Measurements from ENCODE around the gene SLC30A3. TPM values are rescaled to one million over a fixed set of nuclear protein-coding genes. Genes with fewer than 3 reads are reported as not detected.

SLC30A3 gene, protein sequence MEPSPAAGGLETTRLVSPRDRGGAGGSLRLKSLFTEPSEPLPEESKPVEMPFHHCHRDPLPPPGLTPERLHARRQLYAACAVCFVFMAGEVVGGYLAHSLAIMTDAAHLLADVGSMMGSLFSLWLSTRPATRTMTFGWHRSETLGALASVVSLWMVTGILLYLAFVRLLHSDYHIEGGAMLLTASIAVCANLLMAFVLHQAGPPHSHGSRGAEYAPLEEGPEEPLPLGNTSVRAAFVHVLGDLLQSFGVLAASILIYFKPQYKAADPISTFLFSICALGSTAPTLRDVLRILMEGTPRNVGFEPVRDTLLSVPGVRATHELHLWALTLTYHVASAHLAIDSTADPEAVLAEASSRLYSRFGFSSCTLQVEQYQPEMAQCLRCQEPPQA
- total RNA-seq (0.18 TPM), polyA plus RNA-seq (ENCODE audit: insufficient read depth in 1 of 8, insufficient read length in 8 of 8, low replicate concordance in 1 of 8) (under 1 TPM; 0.22 to 0.99 (median 0.69) TPM)
- long read RNA-seq, donor 1, partial matches to known transcripts: 7 of 7 reads
- long read RNA-seq, donor 1, other reads (novel, unspliced or antisense): 0 of 7 reads
- long read RNA-seq, donor 2: 0 reads
- long read RNA-seq, donor 3, partial matches to known transcripts: 78 of 107 reads
- long read RNA-seq, donor 3, other reads (novel, unspliced or antisense): 29 of 107 reads
- long read RNA-seq, donor 4, partial matches to known transcripts: 0 of 1 reads
- long read RNA-seq, donor 4, other reads (novel, unspliced or antisense): 0 of 1 reads
- long read RNA-seq, donor 5, partial matches to known transcripts: 0 of 2 reads
- long read RNA-seq, donor 5, other reads (novel, unspliced or antisense): 0 of 2 reads
- long read RNA-seq, donor 6, partial matches to known transcripts: 72 of 107 reads
- long read RNA-seq, donor 6, other reads (novel, unspliced or antisense): 34 of 107 reads
- long read RNA-seq, donor 7: 0 reads
- long read RNA-seq, donor 8: 0 reads
- long read RNA-seq, donor 9: 0 reads
- long read RNA-seq, donor 10, partial matches to known transcripts: 255 of 363 reads
- long read RNA-seq, donor 10, other reads (novel, unspliced or antisense): 108 of 363 reads
- long read RNA-seq, donor 11, partial matches to known transcripts: 15 of 23 reads
- long read RNA-seq, donor 11, other reads (novel, unspliced or antisense): 8 of 23 reads

DNA sequence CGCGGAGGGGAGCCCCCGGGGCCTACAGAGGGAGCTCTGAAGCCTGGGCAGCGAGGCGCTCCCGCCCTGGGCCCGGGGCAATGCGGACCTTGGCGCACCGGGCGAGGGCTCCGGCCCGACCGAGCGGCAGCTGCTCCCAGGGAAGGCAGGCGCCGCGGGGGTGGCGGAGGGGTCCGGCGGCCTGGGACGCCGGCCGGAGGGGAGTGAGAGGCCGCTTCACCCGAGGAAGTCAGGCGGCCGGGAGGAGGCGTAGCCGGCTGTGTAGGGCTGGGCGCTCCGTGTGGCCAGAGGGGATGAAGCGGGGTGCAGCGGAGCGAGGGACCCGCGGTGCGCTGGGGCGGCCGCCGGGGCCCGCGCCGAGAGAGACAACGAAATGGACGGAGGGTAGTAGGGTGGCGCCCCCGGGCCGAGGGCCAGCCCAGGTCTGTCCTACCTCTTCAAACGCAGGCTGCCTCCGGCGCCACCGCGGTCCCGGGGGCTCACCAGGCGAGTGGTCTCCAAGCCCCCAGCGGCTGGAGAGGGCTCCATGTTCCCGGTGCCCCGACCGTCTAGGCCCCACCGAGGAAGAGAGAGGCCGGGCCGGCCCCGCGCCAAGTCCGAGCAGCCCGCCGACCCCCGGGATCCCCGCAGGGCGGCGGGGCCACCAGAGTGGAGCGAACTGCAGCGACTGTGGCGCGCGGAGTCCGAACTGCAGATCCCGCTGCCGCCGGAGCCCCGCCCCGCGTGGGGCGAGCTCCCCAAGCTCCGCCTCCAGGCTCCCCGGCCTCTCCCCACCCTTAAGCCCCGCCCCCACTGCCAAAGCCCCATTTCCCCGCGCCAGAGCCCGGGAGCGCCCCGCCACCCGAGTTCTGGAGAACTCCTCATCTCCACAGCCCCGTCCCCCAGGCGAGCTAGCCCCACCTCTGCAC, at the start of gene SLC30A3:
Gene SLC30A3, minus strand, starts transcription at position 669 of the 908 bp plus-strand sequence. Its CDS starts 141 bp downstream, at position 528.
- peaks cover 94% of the 10 kb centered on the region for H3K27me3 ChIP-seq (ENCODE audit: control insufficient read depth, insufficient read depth, low read length)
- H3K36me3 ChIP-seq (ENCODE audit: control insufficient read depth, insufficient read depth, low read length): no peaks in the 10 kb centered on the region
- peak within 1 kb of the TSS; percentile 25 for H3K4me3 ChIP-seq (ENCODE audit: low read length)
- peaks cover 36% of the 10 kb centered on the region for H3K4me1 ChIP-seq (ENCODE audit: control insufficient read depth, insufficient read depth, low read length)
- no peaks in the 10 kb centered on the region for H3K9me3 ChIP-seq (replicated peaks; ENCODE audit: control insufficient read depth, low read depth, low read length)
- WGBS (ENCODE audit: insufficient coverage): under 1% methylated on average over 92 of the region's 96 CpGs
- peak; percentile 48 for DNase-seq
- no peak within 1 kb of the TSS for H3K27ac ChIP-seq (ENCODE audit: low read length)

DNA sequence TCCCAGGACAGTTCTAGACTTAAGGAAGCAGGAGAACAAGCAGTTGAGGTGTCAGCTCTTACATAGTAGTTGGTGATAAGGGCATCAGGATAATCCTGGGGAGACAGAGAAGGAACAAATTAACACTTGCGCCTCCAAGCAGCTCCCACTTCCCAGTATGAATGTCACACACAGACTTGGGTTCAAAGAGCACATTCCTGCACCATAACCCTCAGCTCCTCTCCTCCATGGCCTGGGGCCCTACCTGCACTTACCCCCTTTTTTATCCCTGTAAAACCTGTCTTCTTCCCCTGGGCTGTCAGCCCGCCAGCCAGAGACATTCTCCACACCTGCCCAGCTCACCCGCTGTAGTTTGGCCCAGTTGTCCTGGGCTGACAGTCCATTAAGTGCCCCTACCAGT, 49.3 kb upstream of the SLC30A3 start:
- Histone ChIP-seq H3K36me3 (ENCODE audit: control insufficient read depth, insufficient read depth, low read length) (peaks cover 31% of the 10 kb centered on the region), H3K4me3 (ENCODE audit: low read length) (no peak overlapping the region), H3K9me3 (replicated peaks; ENCODE audit: control insufficient read depth, low read depth, low read length) (no peaks in the 10 kb centered on the region), H3K27ac (ENCODE audit: low read length) (no peak overlapping the region), H3K4me1 (ENCODE audit: control insufficient read depth, insufficient read depth, low read length) (no peaks in the 10 kb centered on the region), H3K27me3 (ENCODE audit: control insufficient read depth, insufficient read depth, low read length) (peaks cover 16% of the 10 kb centered on the region)
- no peak for DNase-seq
- no CpG with 5 or more reads among the region's 3 CpGs for WGBS (ENCODE audit: insufficient coverage)

DNA sequence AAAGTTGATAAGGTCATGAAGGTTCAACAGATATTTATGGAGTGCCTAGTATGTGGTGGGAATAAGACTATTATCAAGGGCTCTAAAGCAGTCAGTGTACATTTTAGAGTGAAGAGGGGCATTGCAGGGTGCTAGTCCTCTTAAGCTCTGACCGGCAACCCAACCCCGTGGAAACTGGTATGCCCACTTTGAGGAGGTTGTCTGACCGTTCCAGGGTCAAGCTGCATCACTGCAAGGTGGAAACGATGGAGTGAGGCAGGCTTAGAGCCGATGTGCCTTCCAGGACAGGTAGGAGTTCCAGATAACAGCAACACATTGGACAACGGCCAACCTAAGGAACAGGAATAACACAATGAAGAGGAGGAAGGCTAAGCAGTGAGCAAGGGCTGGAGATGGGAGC, 46.8 kb upstream of the SLC30A3 start:
- 97% methylated on average over 6 of the region's 6 CpGs for WGBS (ENCODE audit: insufficient coverage)
- H3K27ac ChIP-seq (ENCODE audit: low read length): no peak overlapping the region
- no peak for DNase-seq
- H3K4me1 ChIP-seq (ENCODE audit: control insufficient read depth, insufficient read depth, low read length): no peaks in the 10 kb centered on the region
- peaks cover 41% of the 10 kb centered on the region for H3K27me3 ChIP-seq (ENCODE audit: control insufficient read depth, insufficient read depth, low read length)
- H3K36me3 ChIP-seq (ENCODE audit: control insufficient read depth, insufficient read depth, low read length): peaks cover 25% of the 10 kb centered on the region
- H3K9me3 ChIP-seq (replicated peaks; ENCODE audit: control insufficient read depth, low read depth, low read length): no peaks in the 10 kb centered on the region
- H3K4me3 ChIP-seq (ENCODE audit: low read length): no peak overlapping the region

DNA sequence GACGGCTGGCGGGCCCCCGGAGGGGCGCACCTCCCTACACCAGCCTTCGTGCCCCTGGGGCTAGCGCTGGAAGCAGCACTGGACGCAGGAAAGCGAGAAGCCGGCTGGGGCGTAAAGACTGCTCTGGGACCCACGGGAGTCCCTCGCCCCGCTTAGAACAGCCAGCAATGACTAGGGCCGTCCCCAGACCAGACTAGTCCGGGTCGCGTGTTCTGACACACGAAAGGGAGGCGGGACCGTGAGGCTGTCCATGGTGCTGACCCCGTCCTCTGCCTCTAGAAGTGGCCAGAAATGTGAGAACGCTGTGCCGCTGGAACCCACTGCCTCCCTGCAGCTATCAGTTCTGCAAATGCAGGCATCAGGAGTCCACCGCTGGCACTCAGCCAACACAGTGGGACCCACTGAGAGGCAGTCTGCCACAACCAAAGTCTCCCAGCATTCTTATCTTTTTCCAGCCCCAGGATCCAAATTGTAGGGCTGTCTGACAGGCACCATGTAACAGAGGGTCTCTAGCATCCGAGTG, 45.6 kb upstream of the SLC30A3 start, which contains the start of gene UCN:
Gene UCN, minus strand, starts transcription at position 87 of the 523 bp plus-strand sequence. CDS start 550 bp downstream, outside the sequence.
- Histone ChIP-seq H3K9me3 (replicated peaks; ENCODE audit: control insufficient read depth, low read depth, low read length) (no peaks in the 10 kb centered on the region), H3K36me3 (ENCODE audit: control insufficient read depth, insufficient read depth, low read length) (peaks cover 25% of the 10 kb centered on the region), H3K4me1 (ENCODE audit: control insufficient read depth, insufficient read depth, low read length) (no peaks in the 10 kb centered on the region), H3K4me3 (ENCODE audit: low read length) (no peak within 1 kb of the TSS), H3K27me3 (ENCODE audit: control insufficient read depth, insufficient read depth, low read length) (peaks cover 43% of the 10 kb centered on the region), H3K27ac (ENCODE audit: low read length) (no peak within 1 kb of the TSS)
- DNase-seq: peak; percentile 69
- WGBS (ENCODE audit: insufficient coverage): 14% methylated on average over 25 of the region's 25 CpGs

DNA sequence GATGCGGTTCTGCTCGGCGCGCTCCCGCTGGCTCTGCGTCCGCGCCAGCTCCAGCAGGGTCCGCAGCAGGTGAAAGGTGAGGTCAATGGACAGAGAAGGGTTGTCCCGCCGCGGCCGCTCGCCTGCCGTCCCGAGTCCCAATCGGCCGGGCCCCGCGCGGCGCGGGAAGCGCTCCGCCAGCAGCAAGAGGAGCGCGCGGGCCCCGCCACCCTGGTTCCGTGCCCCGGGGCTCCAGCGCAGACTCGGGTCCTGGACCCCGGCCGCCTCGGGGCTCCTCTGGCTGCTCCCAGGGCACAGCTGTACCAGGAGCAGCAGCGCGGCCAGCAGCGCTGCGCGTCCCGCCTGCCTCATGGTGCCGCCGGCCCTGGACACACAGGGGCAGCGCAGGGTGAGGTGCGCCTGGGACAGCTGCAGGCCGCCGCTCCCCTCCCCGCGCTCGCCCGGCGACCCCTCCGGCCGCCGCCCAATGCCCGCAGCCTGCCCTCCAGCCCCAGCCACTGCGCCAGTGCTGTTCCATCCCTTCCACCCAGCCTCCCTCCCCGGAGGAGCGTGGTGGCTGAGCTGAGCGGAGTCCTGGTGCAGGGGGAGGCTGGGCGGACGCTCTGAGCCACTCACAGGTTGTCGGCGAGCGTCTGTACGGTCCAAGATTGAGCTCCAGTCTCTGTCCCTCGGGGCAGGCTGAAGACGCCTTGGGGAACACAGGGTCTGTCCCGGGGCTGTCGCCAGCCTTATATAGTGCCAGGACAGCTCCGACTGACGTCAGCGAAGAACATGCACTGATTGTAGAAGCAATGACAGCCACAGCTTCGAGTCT, 44.9 kb upstream of the SLC30A3 start:
- Histone ChIP-seq H3K27me3 (ENCODE audit: control insufficient read depth, insufficient read depth, low read length) (peaks cover 43% of the 10 kb centered on the region), H3K9me3 (replicated peaks; ENCODE audit: control insufficient read depth, low read depth, low read length) (no peaks in the 10 kb centered on the region), H3K27ac (ENCODE audit: low read length) (no peak overlapping the region), H3K4me1 (ENCODE audit: control insufficient read depth, insufficient read depth, low read length) (no peaks in the 10 kb centered on the region), H3K36me3 (ENCODE audit: control insufficient read depth, insufficient read depth, low read length) (peaks cover 25% of the 10 kb centered on the region), H3K4me3 (ENCODE audit: low read length) (no peak overlapping the region)
- no peak for DNase-seq
- 3% methylated on average over 66 of the region's 75 CpGs for WGBS (ENCODE audit: insufficient coverage)

DNA sequence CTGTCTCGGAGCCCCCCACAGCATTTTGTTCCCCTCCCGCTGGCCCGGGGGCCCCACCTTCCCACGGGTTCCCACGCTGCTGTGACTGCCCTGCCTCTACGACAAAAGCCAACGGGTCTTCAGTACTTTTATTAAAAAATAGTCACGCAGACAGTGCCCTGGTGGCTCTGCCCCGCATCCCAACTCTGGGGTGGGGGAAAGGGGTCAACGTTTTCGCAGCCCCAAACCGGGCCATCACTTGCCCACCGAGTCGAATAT, 44.4 kb upstream of the SLC30A3 start:
- H3K27me3 ChIP-seq (ENCODE audit: control insufficient read depth, insufficient read depth, low read length): peaks cover 43% of the 10 kb centered on the region
- no peaks in the 10 kb centered on the region for H3K9me3 ChIP-seq (replicated peaks; ENCODE audit: control insufficient read depth, low read depth, low read length)
- no peak for DNase-seq
- H3K4me1 ChIP-seq (ENCODE audit: control insufficient read depth, insufficient read depth, low read length): no peaks in the 10 kb centered on the region
- H3K4me3 ChIP-seq (ENCODE audit: low read length): no peak overlapping the region
- H3K36me3 ChIP-seq (ENCODE audit: control insufficient read depth, insufficient read depth, low read length): peaks cover 25% of the 10 kb centered on the region
- H3K27ac ChIP-seq (ENCODE audit: low read length): no peak overlapping the region
- WGBS (ENCODE audit: insufficient coverage): 7% methylated on average over 12 of the region's 14 CpGs

DNA sequence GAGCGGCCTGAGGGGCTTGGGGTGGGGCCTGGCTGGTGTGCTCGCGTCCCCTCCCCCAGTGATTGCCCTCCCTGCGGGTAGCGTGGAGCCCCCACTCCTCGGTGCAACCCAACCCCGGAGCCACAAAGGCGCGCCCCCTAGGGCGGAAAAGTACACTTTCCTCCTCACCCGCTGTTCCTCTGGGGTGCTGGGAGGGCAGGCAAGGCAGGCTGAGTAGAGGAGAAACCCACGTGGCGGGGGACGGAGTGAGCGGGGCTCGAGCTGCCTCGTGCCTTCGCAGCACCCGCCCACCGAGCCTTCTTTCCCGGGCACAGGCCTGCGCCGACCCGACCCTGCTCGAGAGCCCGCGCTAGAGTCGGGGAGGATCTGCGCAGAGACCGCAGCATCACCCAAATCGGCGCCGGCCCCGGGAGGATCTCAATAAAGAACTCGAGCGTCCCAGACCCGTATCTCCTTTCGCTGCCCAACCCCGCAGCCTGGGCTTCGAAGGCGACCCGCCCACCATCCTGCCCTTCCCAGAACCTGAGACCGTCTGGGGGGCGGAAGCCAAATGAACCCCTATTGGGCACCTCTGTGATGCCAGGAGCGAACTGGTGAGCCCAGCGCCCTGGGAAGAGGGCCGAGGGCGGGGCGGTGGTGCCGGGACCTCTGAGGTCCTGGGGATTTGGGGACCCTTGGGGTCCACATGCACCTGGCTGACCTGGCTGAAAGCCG, 43.9 kb upstream of the SLC30A3 start:
- H3K9me3 ChIP-seq (replicated peaks; ENCODE audit: control insufficient read depth, low read depth, low read length): no peaks in the 10 kb centered on the region
- DNase-seq: no peak
- H3K4me3 ChIP-seq (ENCODE audit: low read length): no peak overlapping the region
- H3K27ac ChIP-seq (ENCODE audit: low read length): no peak overlapping the region
- H3K4me1 ChIP-seq (ENCODE audit: control insufficient read depth, insufficient read depth, low read length): no peaks in the 10 kb centered on the region
- H3K36me3 ChIP-seq (ENCODE audit: control insufficient read depth, insufficient read depth, low read length): peaks cover 22% of the 10 kb centered on the region
- WGBS (ENCODE audit: insufficient coverage): 4% methylated on average over 47 of the region's 51 CpGs
- peaks cover 43% of the 10 kb centered on the region for H3K27me3 ChIP-seq (ENCODE audit: control insufficient read depth, insufficient read depth, low read length)

DNA sequence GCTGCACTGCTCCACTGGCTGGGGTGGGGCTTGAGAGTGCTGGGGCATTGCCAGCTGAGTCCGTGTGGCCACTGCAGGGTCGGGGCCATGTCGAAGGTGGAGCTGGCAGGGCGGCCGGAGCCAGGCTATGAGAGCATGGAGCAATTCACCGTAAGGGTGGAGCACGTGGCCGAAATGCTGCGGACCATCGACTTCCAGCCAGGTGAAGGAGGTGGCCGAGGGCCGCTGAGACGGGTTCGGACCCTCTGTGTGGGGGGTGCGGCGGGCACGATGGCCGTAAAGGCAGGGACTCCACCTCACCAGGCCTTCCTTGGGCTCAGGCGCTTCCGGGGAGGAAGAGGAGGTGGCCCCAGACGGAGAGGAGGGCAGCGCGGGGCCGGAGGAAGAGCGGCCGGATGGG, 43.3 kb upstream of the SLC30A3 start:
- WGBS (ENCODE audit: insufficient coverage): 43% methylated on average over 19 of the region's 26 CpGs
- Histone ChIP-seq H3K4me3 (ENCODE audit: low read length) (no peak overlapping the region), H3K36me3 (ENCODE audit: control insufficient read depth, insufficient read depth, low read length) (peaks cover 19% of the 10 kb centered on the region), H3K4me1 (ENCODE audit: control insufficient read depth, insufficient read depth, low read length) (no peaks in the 10 kb centered on the region), H3K27me3 (ENCODE audit: control insufficient read depth, insufficient read depth, low read length) (peaks cover 43% of the 10 kb centered on the region), H3K9me3 (replicated peaks; ENCODE audit: control insufficient read depth, low read depth, low read length) (no peaks in the 10 kb centered on the region), H3K27ac (ENCODE audit: low read length) (no peak overlapping the region)
- no peak for DNase-seq
